ENCODE measurements around the gene FOXI1. TPM values are rescaled to one million over a fixed set of nuclear protein-coding genes. Genes with fewer than 3 reads are reported as not detected.
"Not testable (repeated sequence)": the region's sequence is repeated elsewhere in the genome, so short reads cannot be mapped to it uniquely, and the experiment has no call there.

FOXI1 gene
- polyA plus RNA-seq, 3 donors = 0.24 TPM; not detected in 2

DNA sequence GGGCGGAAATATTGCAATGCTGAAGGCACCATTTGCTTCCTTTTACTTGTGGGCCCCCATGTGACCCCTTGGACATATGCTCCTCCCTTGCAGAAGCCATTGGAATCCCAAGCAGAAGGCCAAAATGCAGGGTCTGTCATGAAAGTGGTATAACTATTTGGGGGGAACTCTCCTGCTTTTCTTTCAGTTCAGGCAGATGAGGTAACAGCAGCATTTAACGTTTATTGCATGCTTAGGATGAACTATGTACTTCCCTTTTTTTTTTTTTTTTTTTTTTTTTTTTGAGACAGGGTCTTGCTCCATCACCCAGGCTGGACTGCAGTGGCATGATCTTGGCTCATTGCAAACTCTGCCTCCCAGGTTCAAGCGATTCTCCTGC is 7.8 kb downstream of the FOXI1 start:
- 51 to 66% (median 53%) methylated on average over 3 of the region's 3 CpGs for WGBS, 3 donors
- H3K27ac ChIP-seq (ENCODE audit: low read depth, low read length) = no peak overlapping the region

DNA sequence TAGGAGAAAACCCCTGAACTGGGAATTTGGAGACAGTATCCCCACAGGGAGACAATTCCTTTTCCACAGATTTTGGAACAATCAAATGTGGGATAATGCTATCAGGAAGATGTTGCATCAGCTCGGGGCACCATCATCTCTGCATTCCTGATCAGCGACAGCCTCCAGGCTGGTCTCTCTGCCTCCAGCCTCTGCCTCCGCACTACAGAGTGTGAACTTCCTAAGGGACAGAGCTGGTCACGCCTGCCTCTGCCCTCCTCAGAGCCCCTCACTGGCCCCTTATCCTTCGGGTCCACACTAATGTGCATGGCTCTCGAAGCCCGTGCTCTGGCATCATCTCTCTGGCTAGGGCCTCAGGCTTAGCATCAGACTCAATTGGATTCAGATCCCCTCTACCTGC is 8.6 kb downstream of the FOXI1 start:
- H3K27ac ChIP-seq (ENCODE audit: low read depth, low read length) = no peak overlapping the region
- WGBS, 3 donors = 76 to 83% (median 78%) methylated on average over 7 of the region's 7 CpGs

DNA sequence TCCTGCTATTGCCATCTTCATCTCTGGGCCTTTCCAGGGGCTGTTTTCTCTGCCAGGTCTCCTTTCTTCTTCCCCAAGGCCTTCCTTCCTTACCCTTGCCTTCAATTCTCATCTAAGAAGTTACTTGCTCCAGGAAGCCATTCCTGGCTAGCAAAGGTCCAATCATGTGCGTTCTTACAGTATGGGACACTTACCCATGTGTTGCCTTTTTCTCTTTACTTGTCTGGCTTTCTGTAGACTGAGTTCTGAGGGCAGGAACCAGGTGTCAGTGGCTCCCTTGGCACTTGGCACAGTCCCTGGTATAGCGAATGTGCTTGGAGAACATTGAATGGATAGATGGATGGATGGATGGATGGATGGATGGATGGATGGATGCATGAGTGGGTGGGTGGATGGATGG is 10.2 kb downstream of the FOXI1 start:
- 77 to 98% (median 85%) methylated on average over 2 of the region's 2 CpGs for WGBS, 3 donors

DNA sequence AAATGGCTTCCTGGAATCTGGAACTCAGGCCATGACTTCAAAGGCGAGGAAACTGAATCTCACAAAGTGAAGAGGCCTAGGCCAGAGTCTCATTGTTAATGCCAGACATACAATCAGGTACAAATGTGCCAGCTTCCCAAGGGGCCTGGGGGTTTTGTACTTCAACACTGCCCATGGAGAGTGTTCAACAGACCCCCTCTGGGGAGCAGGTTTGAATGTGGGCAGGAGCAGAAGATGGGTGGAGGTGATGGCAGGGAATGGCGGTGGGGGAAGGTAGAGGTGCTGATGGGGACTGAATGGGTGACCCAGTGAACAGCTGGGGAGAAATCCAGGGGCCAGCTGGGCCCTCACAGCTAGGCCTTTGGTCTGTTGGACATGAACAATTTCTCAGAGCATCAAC is 12.0 kb downstream of the FOXI1 start:
- 93 to 98% (median 95%) methylated on average over 2 of the region's 2 CpGs for WGBS, 3 donors
- no peak overlapping the region for H3K27ac ChIP-seq (ENCODE audit: low read depth, low read length)

More for the DNA sequence above, 10.2 kb downstream of the FOXI1 start:
- H3K27ac ChIP-seq (ENCODE audit: low read depth, low read length) = no peak overlapping the region

DNA sequence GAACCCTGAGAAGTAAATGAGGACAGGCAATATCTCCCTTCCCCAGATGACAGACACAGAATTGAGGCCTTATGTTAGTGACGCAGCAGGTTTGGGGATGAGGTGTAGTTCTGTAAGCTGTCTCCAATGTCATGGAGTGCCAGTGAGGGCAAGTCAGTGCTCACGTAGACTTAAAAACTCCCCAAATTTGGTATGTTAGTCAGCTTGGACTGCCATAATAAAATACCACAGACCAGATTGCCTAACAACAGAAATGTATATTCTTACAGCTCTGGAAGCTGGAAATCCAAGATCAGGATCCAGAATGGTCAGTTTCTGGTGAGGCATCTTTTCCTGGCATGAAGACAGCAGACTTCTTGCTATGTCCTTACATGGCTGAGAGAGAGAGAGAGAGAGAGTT is 14.9 kb downstream of the FOXI1 start:
- no peak overlapping the region for H3K27ac ChIP-seq (ENCODE audit: low read depth, low read length)
- 87 to 92% (median 89%) methylated on average over 2 of the region's 2 CpGs for WGBS, 3 donors

DNA sequence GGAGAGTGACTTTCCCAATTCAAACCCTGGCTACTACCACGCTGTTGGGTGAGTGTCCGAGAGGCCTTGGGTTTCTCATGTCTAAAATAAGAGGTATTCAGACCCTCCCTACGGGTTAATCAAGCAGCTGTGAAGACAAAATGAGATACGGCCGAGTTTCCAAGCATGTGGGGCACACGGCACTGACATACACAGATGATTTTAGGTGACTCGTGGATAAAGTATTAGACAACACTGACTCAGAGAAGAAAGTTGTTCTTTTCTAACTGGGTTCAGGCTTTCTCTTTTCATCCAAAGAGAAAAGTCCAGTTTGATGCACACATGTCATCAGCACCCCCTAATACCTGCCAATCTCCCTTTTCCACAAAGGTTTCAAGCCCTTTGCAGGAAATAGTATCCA is 15.6 kb downstream of the FOXI1 start:
- 73 to 85% (median 83%) methylated on average over 7 of the region's 7 CpGs for WGBS, 3 donors

DNA sequence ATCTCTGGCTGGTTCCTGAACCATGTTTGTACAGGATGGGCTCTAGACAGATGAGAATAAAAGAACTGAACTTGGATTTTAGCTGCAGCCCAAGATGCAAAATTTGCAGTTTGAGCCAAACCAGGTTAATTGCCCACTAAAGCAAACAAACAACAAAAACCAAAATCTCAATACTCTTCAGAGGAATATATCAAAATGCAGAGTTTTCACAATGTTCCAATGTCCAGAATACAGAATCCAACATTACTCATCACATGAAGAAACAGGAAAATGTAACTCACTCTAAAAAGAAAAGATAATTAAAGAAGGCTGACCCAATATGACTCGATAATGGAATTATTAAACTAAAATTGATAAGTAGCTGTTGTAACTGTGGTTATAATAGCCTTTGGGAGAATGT is 20.4 kb downstream of the FOXI1 start:
- H3K27ac ChIP-seq (ENCODE audit: low read depth, low read length) = no peak overlapping the region
- 73 to 84% (median 83%) methylated on average over 1 of the region's 1 CpG for WGBS, 3 donors

More for the DNA sequence above, 15.6 kb downstream of the FOXI1 start:
- H3K27ac ChIP-seq (ENCODE audit: low read depth, low read length) = no peak overlapping the region

DNA sequence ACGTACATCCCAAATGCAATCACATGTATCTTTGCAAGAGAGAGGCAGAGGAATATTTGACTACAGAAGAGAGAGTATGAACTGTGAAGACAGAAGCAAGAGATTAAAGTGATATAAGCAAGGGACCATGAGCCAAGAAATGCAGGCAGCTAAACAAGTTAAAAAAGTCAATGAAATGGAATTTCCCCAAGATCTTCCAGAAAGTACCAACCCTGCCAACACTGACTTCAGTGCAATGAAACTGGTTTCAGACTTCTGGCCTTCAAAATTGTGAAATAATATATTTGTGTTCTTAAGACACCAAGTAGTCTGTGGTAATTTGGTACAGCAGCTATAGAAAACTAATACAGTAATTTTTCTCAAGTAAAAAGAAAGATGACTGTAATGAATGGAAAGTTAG is 20.9 kb downstream of the FOXI1 start:
- H3K27ac ChIP-seq (ENCODE audit: low read depth, low read length) = no peak overlapping the region
- WGBS, 3 donors = 68 to 91% (median 79%) methylated on average over 1 of the region's 1 CpG

DNA sequence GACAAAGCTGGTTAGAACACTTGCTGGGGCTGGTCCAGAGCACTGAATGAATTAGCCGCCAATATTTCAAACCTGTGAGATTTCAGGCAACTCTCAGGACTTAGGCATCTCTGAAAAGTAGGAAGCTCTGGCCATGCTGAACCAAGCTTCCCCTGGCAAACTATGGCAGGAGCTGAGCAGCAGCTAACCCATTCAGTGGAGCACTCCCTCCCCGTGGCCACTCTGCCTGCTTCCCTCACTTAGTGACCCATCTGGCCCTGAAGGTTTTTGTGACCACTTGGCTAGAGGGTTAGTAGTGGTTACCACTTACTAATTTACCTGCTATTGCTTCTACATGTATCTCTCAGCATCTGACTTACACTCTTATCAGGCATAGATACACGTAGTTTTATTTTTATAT is 25.5 kb downstream of the FOXI1 start:
- no peak overlapping the region for H3K27ac ChIP-seq (ENCODE audit: low read depth, low read length)
- WGBS, 3 donors = 67 to 89% (median 88%) methylated on average over 3 of the region's 3 CpGs

DNA sequence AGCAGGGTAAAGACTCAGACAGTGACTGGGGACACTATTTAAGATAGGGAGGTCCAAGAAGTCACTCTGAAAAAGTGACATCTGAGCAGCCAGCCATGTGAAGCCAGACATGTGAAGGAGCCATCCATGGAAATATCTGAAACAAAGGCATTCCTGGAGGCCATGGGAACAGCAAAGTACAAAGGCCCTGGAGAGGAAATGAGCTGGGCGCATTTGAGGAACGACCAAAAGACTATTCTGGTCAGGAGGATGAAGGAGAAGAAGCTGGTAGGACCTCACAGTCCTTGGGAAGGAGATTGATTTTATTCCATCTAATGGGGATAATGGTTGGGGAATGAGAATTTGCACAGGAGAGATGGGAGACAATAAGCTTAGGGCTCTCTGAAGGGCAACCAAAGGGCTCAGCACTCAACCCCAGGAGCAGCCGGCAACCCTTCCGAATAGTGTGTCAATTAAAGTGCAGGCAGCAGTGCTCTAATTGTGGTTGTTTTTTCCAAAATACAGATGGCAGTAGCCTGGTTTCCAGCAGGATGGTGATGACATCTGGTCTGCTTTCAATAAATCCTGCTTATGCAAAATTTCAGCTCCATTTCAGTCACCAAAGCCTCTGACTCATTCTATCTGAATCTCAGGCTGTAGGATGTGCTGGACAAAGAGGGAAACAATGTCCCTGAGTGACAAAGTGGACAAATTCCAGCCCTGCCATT is 26.7 kb downstream of the FOXI1 start:
- 62 to 74% (median 66%) methylated on average over 4 of the region's 4 CpGs for WGBS, 3 donors
- no peak overlapping the region for H3K27ac ChIP-seq (ENCODE audit: low read depth, low read length)

DNA sequence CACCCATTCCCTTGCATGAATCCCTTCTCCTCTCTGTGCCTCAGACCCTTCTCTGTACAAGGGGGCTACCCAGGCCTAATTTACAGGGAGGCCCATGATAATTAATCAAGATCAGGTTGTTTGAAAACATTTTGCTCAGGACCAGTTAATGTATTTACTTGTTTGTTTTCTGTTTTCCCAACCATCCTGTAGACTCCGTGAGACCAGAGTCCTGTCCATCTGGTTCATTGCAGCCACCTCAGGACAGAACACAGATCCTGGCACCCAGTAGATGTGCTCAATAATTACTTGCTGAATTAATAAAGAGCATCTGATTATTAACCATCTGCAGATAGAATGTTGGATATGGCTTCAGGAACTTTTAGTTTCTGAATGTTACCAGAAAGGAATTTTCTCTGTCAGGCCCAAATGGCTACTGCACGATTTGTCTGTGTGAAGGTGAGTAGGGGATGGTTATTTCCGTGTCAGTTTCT is 27.3 kb downstream of the FOXI1 start:
- WGBS, 3 donors = 52 to 90% (median 87%) methylated on average over 3 of the region's 3 CpGs
- no peak overlapping the region for H3K27ac ChIP-seq (ENCODE audit: low read depth, low read length)

DNA sequence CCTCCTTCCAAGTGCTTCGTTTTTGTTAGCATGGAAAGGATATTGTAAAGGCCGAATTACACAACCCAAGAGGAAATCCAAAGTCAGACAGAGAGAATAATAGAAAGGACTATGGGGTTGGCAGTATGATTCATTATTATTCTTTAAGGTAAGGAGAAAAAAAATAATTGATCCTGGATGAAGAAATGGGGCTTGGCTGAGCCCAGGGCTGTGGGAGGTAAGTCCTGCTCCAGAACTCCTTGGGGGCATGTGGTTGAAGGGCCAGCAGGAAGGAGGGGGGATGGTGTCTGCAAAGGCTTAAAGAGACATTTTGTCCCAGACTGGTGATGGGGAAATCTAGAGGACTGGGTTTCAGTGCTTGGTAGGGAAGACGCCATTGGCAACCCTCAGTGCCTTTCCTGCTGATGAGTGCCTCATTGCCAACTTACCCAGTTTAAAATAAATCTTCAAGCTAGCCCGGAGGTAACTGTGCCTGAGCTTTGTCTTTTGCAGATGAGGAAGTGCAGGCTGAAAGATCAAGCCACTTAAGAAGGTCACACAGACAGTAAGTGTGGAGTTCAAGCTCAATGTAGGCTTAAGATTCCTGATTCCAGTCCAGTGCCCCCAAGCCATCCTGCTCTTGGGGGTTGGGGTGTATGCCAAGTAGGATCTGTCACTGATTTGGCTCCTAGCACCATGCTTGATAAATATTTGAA is 30.2 kb downstream of the FOXI1 start:
- no peak overlapping the region for H3K27ac ChIP-seq (ENCODE audit: low read depth, low read length)
- WGBS, 3 donors = 43 to 62% (median 43%) methylated on average over 4 of the region's 4 CpGs

DNA sequence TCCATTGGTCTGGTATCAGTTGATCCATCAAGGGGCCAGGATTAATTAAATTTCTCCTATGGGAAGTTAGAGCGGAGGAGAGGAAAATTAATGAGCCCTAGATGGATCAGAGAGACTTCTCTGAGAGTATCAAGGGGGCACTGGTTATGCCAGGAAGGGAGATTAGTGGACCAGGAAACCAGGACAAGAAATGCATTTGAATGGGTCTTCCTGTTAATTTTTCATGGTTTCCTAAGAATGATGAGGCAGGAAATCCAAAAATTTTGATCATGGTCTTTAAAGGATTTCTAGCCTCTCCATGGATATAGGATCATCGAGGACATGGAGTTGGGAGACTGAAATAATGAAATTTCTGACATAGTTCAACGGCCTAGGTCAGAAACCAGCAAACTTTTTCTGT is 30.8 kb downstream of the FOXI1 start:
- 51 to 76% (median 67%) methylated on average over 3 of the region's 3 CpGs for WGBS, 3 donors
- no peak overlapping the region for H3K27ac ChIP-seq (ENCODE audit: low read depth, low read length)

DNA sequence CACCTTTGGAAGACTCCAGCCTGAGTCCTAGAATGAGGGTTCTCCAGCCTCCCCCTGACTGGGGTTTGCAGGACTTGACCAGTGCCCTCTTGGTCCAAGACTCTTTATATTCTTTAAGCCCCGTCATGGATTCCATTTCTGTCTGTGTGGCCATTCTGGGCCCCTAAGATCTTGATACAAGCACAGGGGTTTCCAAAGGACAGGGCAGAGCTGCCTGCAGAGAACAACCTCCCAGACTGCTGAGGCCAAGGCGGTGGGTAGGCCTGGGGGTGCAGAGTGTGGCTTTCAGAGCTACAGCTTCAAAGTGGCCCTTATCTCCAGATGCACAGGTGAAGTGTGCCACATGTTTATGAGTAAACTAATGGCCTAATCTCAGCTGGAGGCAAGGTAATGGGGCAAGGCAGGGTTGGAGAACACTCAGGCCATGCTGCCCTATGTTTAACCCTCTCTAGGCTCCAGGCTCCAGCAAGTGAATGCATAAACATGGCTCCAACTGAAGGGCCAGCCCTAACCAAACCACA is 32.1 kb downstream of the FOXI1 start:
- 50 to 87% (median 84%) methylated on average over 2 of the region's 2 CpGs for WGBS, 3 donors
- H3K27ac ChIP-seq (ENCODE audit: low read depth, low read length) = no peak overlapping the region

DNA sequence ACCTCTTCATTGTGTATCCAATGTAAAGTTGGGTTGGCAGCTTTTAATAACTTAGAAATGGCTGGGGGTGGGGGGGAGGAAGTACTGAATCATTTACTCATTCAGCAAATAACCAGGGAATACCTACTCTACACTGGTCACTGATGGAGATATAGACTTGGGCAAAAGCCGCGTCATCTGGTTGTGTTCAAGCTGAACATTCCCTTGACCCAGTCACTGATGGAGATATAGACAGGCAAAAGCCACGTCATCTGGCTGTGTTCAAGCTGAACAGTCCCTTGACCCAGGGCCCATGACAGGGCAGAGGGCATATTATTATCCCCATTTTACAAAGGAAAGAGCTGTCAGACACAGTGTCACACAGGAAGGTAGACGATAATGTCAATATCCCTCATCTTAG is 32.6 kb downstream of the FOXI1 start:
- H3K27ac ChIP-seq (ENCODE audit: low read depth, low read length) = no peak overlapping the region
- 90 to 92% (median 90%) methylated on average over 4 of the region's 4 CpGs for WGBS, 3 donors

DNA sequence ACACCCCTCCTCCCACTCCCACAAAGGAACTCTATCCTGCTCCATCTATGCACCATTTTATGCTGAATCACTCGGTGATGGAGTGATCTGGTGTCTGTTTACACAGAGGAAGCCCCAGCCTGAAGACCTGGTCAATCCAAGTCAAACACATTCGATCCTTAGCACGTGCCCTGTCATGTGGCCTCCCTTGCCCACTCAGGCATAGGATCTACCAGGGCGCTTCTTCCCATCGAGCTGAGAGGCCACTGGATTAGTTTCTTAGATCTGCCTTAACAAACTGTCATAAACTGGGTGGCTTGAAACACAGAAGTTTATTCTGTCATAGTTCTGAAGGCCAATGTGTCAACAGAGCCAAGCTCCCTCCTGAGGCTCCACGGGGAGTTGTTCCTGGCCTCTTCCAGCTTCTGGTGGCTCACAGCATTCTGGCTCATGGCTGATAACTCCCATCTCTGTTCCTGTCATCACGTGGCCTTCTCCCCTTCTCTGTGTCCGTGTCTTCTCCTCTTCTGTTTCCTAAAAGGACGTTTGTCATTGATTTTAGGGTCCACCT is 34.2 kb downstream of the FOXI1 start:
- no peak overlapping the region for H3K27ac ChIP-seq (ENCODE audit: low read depth, low read length)
- 59 to 82% (median 82%) methylated on average over 9 of the region's 9 CpGs for WGBS, 3 donors

DNA sequence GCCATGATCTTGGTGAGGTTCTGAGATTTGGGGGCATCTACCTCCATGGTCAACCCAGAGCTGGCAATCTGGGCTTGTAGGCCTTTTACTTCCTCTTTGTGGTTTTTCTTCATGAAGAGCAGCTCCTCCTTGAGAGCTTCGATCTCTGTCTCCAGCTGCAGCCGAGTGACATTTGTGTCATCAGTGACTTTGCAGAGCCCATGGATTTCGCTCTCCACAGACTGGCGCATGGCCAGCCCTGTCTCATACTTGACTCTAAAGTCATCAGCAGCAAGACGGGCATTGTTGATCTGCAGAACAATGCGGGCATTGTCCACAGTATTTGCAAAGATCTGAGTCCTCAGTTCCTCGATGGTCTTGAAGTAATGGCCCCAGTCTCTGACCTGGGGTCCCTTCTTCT is 35.5 kb downstream of the FOXI1 start:
- H3K27ac ChIP-seq (ENCODE audit: low read depth, low read length) = not testable (repeated sequence)
- 57 to 86% (median 67%) methylated on average over 7 of the region's 7 CpGs for WGBS, 3 donors

DNA sequence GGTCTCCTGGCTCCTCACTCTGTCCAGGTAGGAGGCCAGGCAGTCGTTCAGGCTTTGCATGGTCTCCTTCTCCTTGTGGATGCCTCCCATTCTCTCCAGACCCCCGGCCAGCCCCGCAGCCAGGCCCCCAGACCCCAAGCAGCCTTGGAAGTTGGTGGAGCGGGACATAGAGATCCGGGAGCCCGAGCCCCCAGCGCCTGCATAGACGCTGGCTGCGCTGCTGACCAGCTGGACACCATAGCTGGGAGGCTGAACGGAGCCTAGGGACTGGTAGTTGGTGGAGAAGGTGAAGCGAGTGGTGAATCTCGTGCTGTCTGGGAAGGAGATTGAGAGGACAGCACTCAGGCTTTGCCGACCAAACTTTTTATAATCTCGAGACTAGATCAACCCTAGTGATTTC is 35.9 kb downstream of the FOXI1 start:
- H3K27ac ChIP-seq (ENCODE audit: low read depth, low read length) = no peak overlapping the region
- WGBS, 3 donors = 82 to 96% (median 94%) methylated on average over 14 of the region's 14 CpGs

DNA sequence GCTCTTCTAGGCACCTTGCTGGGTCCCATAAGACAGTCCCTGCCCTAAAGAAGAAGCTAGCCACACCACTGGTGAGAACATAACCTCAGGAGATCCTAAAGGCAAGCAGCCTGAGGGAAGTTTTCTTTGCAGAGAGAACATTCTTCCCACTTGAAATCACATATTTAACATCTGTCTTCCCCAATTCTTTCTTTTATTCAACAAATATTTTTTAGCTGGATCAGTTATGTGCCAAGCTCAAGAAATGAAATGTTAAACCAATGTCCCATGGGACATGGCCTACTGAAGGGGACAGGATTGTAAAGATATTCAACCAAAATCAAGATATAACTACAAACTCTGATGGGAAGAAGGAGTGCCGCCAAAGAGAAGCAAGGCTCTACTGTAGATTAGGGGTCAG is 36.5 kb downstream of the FOXI1 start:
- no peak overlapping the region for H3K27ac ChIP-seq (ENCODE audit: low read depth, low read length)
- 91 to 93% (median 92%) methylated on average over 1 of the region's 1 CpG for WGBS, 3 donors
